CD4-positive, alpha-beta T cell treated with Interferon gamma for 1 hour (primary cell): ENCODE results near the gene KCNMA1.

Experiments used
- DNase-seq: peaks from one replicate; pipeline ENCODE4 v3.0.0-alpha.2; 2020

KCNMA1 gene

DNA sequence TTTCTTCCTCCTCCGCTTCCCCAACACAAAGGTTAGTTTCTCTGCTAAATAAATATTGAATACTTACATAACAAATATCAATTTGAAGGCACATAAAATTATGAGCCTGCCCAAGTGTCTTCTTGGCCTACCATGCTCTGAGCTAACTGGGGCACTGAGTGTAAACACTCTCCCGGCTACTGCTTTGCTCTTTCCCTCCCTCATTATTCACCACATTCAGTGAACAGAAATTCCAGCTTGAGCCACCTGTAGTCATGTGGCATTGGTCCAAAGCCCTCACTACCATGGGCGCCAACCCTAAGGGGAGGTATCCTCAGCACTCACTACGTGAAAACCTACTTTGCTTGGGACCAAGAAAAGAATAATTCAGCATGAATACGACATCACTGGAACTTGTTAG, 409.0 kb downstream of the KCNMA1 start:
- DNase-seq = no peak

DNA sequence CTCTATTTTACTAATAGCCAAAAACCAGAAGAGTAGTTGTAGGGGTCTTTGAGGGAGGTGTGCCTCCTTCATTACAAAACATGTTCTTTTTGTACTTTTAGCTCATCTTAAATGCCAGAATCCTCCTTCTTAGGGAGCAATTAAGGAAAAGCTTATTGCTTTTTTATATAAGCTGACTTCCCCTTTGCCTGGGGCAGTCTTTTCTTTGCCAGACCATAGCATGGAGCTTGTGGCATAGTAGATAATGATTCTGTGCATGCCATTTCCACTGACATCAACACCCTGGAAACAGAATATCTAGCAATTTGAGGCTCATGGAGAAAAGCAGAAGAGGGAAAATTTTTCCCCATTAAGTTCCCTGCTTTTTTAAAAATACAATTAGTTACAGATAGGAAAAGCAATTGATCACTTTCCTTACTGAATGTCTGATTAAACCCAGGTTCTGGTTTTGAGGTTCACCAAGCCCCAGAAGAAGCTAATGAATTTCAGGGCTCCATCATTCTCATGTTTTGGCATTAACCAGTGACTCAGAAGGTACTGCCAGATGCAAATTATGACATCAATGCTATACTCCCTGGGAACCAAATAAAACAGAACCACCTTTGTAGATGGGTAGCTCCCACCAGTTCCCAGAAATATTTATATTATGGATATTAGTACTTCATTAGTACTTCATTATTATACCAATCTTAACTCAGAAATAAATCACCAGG, 410.6 kb downstream of the KCNMA1 start:
- no peak for DNase-seq

DNA sequence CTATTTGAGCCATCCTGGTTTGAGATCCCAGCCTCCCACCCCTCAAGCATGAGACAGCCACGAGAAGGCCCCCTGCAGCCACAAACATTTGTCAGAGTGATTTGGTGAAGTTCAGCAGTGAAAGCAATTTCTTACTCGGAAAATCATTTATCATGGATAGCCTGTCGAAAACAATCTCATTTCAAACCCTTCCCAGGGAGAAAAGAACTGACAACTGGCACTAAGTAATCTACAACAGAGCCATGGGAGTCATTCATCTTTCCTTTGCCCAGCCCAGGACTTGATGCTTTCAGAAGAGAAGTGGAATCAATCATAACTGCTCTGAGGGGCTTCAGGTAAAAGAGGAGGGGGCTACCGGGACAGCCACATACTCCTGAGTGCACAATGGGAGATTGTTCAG, 411.2 kb downstream of the KCNMA1 start:
- no peak for DNase-seq

DNA sequence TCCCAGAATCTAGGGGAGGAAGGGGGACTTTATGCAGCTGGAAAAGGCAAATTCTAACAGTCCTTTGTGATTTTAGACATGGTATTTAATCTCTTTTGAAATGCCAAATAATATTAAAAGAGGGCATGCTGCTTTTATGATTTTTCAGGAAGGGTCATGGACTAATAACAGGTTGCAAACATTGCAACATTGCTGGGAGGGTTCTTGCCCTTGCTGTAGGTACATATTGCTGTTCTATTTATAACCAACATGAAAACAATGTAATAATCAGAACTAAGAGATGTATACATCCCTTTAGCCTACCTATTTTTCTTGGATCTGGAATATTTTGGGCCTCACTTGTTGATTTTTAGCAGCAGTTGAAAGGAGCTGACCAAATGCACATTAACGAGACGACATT, 411.6 kb downstream of the KCNMA1 start:
- DNase-seq = no peak

GRCh38 chr10:77223526-77224460, 413.8 kb downstream of the KCNMA1 start:
- DNase-seq = no peak

- no peak for DNase-seq
These were observed 417.5 kb downstream of the KCNMA1 start for GRCh38 chr10:77220150-77220549.

- no peak for DNase-seq
These were observed 418.6 kb downstream of the KCNMA1 start for GRCh38 chr10:77219046-77219445.

- no peak for DNase-seq
These were observed 422.8 kb downstream of the KCNMA1 start for GRCh38 chr10:77214799-77215198.

GRCh38 chr10:77212632-77213031, 425.0 kb downstream of the KCNMA1 start:
- no peak for DNase-seq

GRCh38 chr10:77210645-77211044, 427.0 kb downstream of the KCNMA1 start:
- no peak for DNase-seq

DNA sequence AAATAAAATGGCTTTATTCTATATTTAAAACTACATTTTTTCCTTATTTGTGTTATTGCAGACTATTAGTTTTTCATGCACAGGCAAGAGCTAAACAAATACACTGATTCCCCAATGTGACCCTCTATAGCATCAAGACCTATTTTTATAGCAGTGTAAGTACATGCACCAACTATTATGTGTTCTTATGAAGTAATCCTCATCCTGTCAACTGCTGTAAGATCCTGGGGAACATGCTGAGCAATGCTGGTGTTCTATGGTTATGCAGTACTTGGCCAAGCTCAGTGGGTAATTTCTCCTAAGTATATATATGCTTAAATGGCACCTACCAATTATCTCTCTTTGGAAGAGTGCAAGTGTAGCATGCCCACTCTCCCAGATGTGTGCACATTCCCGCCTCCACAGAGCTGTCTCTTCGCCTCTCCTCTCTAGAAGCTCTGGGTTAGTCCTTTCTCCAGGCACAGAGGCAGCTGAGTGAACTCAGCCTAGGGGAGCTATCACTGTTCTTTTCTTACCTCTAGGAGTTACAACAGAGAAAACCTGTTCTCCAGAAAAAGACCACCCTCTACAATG, 428.8 kb downstream of the KCNMA1 start:
- DNase-seq = no peak

- DNase-seq = no peak
These were observed 429.8 kb downstream of the KCNMA1 start for GRCh38 chr10:77207828-77208185.

DNA sequence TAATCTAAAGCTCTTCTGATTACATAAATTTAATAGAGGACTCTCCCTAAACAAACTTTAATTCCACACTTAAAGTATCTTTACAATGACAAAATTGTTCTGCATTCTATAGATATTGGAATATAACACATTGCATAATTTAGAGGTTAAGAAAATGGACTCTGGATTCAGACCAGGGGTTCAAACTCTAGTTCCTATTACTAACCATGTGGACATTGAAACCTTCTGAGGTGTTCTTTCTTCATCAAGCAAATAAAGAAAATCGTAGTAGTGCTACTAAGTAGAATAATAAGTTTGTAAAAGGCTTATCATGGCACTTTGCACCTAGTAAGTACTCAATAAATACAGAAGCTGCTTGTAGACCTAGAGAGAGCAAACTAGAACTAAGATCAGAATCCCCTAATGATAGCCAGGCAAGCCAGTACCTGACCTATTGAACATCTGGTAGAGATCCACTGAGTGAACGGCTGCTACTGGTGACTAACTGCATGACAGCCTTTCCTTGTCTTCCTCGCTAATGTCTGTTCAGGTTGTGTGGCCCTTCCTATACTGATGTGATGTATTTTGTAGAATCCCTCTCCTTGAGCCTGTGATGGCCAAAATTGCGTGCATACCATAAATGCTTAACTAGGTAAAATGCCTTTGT, 430.3 kb downstream of the KCNMA1 start:
- DNase-seq = no peak

DNA sequence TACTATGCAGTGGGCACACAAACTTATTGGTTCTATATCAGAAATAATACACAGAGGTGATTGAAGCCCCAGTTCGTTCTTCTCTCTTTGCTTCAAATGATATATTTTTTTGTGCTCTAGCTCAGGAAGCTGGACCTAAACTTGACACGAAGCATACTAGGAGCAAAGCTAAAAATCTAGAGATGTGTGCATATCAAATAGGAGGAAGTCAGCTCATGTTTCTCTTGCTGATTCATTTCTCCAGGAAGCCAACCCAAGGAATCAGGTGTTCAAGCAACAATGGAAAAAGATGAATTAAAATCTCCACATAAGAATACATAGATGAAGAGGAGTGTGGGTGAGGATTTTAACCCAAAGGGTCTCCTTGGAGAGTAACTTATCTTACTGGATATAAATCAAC, 432.5 kb downstream of the KCNMA1 start:
- no peak for DNase-seq

DNA sequence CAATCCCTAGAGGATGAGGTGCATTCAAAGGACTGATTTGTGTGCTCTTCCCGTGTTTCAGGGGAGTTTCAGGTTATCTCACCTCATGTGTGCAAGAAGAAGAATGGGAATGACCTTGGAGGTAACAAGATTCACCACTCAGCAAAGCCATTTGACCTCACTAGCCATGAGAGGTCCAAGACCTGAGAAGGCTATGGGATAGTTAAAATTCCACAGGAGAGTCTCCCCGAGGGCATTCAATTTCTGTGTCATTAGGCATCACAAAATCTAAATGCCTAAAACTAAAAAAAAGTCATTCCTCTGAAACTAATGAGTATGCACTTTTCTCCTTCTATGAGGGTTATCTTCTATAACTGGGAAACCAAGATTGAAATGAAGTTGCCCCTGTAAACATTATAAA, 433.4 kb downstream of the KCNMA1 start:
- no peak for DNase-seq

DNA sequence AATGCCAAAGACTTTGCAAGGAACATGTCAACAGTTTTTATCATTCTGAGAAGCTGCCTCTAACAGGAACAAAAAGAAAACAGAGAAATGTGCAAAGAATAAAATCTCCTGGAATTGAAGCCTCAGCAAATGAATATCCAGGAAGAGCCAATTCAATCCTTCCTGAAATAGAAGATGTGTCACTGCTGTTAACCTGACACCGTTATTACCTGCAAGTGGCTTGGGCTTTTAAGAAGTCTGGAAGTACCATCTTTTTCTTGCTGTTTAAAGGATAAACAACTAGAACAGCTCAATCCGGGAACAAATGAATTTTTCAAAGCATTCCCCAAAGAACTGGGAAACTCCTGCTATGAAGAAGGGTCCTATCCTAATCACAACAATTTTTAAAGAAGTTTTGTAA, 434.8 kb downstream of the KCNMA1 start:
- DNase-seq = no peak

DNA sequence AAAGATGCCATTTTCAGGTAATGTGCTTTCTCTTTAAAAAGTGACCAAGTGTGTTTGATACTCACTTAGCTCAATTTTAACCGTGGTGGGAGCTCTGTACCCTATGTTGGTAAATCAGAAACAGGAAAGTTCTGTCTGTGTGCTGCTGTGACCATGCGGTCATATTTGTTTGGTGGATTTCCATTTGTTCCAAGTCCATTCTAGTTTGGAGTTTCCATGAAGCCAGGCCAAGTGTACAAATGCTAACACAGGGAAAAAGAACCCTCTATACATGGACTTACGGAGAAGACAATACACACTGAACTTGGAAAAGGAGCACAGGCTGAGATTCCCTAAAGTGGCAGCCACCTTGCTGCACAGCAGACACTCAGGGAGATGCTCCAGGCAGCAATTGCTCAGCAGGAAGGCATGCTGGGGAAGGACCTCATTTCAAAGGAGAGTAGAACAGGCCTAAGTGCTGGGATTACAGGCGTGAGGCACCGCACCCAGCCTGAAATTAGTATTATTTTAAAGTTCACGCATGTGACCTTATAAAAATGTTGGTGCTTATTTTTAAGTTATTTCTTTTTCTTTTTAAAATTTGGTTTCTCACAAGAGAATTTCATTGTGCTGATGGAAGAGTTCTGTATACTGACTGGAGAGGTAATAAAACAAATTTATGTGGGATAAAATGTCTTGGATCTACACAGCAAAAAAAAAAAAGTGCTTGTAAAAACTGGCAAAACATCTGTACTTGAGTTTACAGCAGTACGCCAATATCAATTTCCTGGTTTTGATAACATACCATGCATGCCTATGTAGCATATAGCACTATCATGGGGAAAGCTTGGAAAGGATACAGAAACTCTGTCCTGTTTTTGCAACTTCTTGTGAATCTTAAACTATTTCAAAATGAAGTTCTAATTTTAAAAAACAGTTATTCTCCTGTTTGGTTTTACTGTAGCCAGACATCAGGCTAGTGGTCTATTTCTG, 436.2 kb downstream of the KCNMA1 start:
- DNase-seq = no peak

DNA sequence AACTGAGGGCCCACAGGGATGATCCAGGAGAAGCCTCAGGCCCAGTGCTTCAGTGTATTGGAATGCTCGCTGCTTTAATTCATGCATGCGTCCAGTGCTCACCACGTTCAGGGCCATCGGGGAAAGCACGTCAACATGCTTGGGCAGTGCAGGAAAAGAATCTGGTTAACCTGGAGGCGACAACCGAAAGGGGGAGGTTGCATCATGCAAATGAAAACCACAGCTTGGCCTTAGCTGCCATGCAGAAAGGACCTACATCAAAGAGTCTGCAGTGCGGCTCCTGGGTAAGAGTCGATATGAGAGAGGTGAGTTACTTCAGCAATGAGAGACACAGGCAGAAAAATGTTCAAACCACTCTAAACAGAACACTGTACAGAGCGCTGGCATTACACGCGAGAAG, 440.1 kb downstream of the KCNMA1 start:
- no peak for DNase-seq

DNA sequence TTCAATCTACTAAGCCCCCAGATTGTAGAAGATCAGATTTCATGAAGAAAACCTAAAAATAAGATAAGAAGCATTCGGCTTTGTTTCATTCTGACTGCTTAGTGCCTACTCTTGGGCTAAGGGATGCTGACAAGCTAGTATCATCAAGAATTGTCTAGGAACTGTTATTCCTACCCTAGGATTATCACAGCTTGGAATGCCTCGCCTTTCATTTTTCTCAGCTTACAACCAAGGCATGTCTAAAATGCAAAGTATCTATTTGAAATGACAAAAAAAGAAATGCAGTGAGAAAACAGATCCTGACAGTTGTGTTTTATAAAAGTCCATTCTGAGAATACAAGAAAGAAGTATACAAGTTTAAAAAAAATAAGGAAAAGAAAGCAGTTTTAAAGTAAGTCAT, 441.0 kb downstream of the KCNMA1 start:
- DNase-seq = no peak

DNA sequence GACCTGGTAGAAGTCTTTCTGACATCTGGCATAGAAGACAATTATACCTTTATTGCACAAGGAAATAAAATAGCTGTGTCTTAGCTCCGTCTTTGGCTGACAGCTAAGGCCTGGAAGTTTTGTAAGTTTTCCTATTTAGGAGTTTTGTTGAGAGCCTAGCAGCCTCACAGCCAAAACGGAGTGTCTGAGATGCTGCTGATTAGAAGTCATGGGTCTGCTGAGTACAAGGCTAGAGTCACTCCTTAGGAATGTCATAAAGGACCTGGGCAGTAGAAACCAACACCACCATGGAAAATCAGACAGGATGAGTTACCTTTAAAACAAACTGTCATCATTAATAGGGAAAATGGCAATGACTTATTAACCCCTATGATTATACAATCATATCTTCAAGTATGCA, 442.5 kb downstream of the KCNMA1 start:
- no peak for DNase-seq

DNA sequence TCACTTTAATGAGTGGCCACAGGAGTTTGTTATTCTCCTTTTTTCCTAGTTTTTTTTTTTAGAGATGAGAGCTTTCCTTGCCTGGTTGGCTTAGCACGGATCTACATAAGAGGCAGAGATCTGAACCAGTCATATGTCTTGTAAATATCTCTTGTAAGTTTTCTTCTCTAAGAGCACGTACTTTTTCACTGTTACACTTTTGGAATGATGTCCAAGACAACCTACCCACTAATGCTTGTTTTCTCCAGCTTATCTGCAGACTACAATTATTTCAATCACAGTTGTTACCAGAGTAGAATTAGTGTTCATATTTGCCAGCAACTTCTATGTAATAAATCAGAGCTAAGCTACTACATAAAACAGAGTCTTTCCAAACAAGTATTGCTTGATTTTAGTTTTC, 444.6 kb downstream of the KCNMA1 start:
- DNase-seq = no peak

GRCh38 chr10:77192402-77192801, 445.2 kb downstream of the KCNMA1 start:
- DNase-seq = no peak
